ENCODE measurements around the gene PTGR3. TPM values are rescaled to one million over a fixed set of nuclear protein-coding genes. Genes with fewer than 3 reads are reported as not detected.
A peak's percentile ranks its signal among the peaks of the same experiment; 100 is the strongest.

The PTGR3 gene
- total and polyA plus RNA-seq, 4 donors = 6.8 to 18.7 (median 11.4) TPM

GRCh38 chr18:75216911-75217689, 8.2 kb upstream of the PTGR3 start:
- Histone ChIP-seq H3K27me3 (ENCODE audit: control insufficient read depth in 4 of 4, insufficient read depth in 4 of 4, low read length in 3 of 4) (no peaks in the 10 kb centered on the region), H3K9me3 (ENCODE audit: control insufficient read depth in 4 of 4, low read length in 3 of 4) (no peaks in the 10 kb centered on the region), H3K27ac (ENCODE audit: low read depth in 1 of 2, low read length in 2 of 2) (peak overlapping the region; percentile 82 to 84), H3K4me3 (ENCODE audit: low read depth in 1 of 3, low read length in 3 of 3) (no peak overlapping the region), H3K4me1 (ENCODE audit: control insufficient read depth in 4 of 4, insufficient read depth in 4 of 4, low read length in 3 of 4) (peaks cover 9 to 60% (median 49%) of the 10 kb centered on the region in 4 donors), H3K9ac (ENCODE audit: low read depth in 1 of 2, low read length in 2 of 2) (no peak overlapping the region), H3K36me3 (ENCODE audit: control insufficient read depth in 4 of 4, insufficient read depth in 3 of 4, low read depth in 1 of 4, low read length in 3 of 4) (no peaks in the 10 kb centered on the region)
- TF ChIP-seq SP1 (IDR thresholded peaks at IDR 0.05) = peak; percentile 12
- TF ChIP-seq HNF4A (conservative IDR thresholded peaks at IDR 0.05) = peak; percentile 47 to 58
- no peak for TF ChIP-seq RAD21 (IDR thresholded peaks at IDR 0.05)
- TF ChIP-seq YY1 (IDR thresholded peaks at IDR 0.05) = peak; percentile 23
- TF ChIP-seq TAF1 (conservative IDR thresholded peaks at IDR 0.05) = no peak
- WGBS = 79% methylated on average over 10 of the region's 10 CpGs
- DNase-seq (ENCODE audit: low spot score) = no peak

GRCh38 chr18:75216212-75216910, 7.4 kb upstream of the PTGR3 start:
- peaks cover 9 to 62% (median 49%) of the 10 kb centered on the region in 4 donors for H3K4me1 ChIP-seq (ENCODE audit: control insufficient read depth in 4 of 4, insufficient read depth in 4 of 4, low read length in 3 of 4)
- peak overlapping the region in 1 of 2 donors; percentile 51 for H3K9ac ChIP-seq (ENCODE audit: low read depth in 1 of 2, low read length in 2 of 2)
- no peaks in the 10 kb centered on the region for H3K27me3 ChIP-seq (ENCODE audit: control insufficient read depth in 4 of 4, insufficient read depth in 4 of 4, low read length in 3 of 4)
- no peak for TF ChIP-seq SP1 (IDR thresholded peaks at IDR 0.05)
- H3K4me3 ChIP-seq (ENCODE audit: low read depth in 1 of 3, low read length in 3 of 3) = no peak overlapping the region
- DNase-seq (ENCODE audit: low spot score) = no peak
- peak overlapping the region; percentile 82 to 84 for H3K27ac ChIP-seq (ENCODE audit: low read depth in 1 of 2, low read length in 2 of 2)
- H3K9me3 ChIP-seq (ENCODE audit: control insufficient read depth in 4 of 4, low read length in 3 of 4) = no peaks in the 10 kb centered on the region
- H3K36me3 ChIP-seq (ENCODE audit: control insufficient read depth in 4 of 4, insufficient read depth in 3 of 4, low read depth in 1 of 4, low read length in 3 of 4) = no peaks in the 10 kb centered on the region
- 65% methylated on average over 7 of the region's 7 CpGs for WGBS

- DNase-seq (ENCODE audit: low spot score) = no peak
- Histone ChIP-seq H3K9ac (ENCODE audit: low read depth in 1 of 2, low read length in 2 of 2) (no peak overlapping the region), H3K4me3 (ENCODE audit: low read depth in 1 of 3, low read length in 3 of 3) (no peak overlapping the region), H3K36me3 (ENCODE audit: control insufficient read depth in 4 of 4, insufficient read depth in 3 of 4, low read depth in 1 of 4, low read length in 3 of 4) (no peaks in the 10 kb centered on the region), H3K27ac (ENCODE audit: low read depth in 1 of 2, low read length in 2 of 2) (peak overlapping the region in 1 of 2 donors; percentile 37), H3K4me1 (ENCODE audit: control insufficient read depth in 4 of 4, insufficient read depth in 4 of 4, low read length in 3 of 4) (peaks cover 9 to 62% (median 49%) of the 10 kb centered on the region in 4 donors), H3K9me3 (ENCODE audit: control insufficient read depth in 4 of 4, low read length in 3 of 4) (no peaks in the 10 kb centered on the region), H3K27me3 (ENCODE audit: control insufficient read depth in 4 of 4, insufficient read depth in 4 of 4, low read length in 3 of 4) (no peaks in the 10 kb centered on the region)
- 90% methylated on average over 4 of the region's 4 CpGs for WGBS
- TF ChIP-seq FOXA1 (IDR thresholded peaks at IDR 0.05) = no peak
- no peak for TF ChIP-seq FOXA2 (IDR thresholded peaks at IDR 0.05)
- TF ChIP-seq MAX (IDR thresholded peaks at IDR 0.05) = no peak
- TF ChIP-seq CTCF (IDR thresholded peaks at IDR 0.05; ENCODE audit: low read depth, low read length, missing input control) = no peak
- TF ChIP-seq RXRA (IDR thresholded peaks at IDR 0.05) = no peak
- no peak for TF ChIP-seq YY1 (IDR thresholded peaks at IDR 0.05)
- no peak for TF ChIP-seq HNF4G (IDR thresholded peaks at IDR 0.05)
- no peak for TF ChIP-seq NR2F2 (IDR thresholded peaks at IDR 0.05)
- no peak for TF ChIP-seq ZBTB33 (IDR thresholded peaks at IDR 0.05)
- TF ChIP-seq HNF4A (conservative IDR thresholded peaks at IDR 0.05) = no peak
- TF ChIP-seq EGR1 (IDR thresholded peaks at IDR 0.05; ENCODE audit: low read depth in 2 of 2) = no peak
Measured at GRCh38 chr18:75215663-75216062, 6.7 kb upstream of the PTGR3 start.
